IPS-15b (cell line): Measurements from ENCODE around the gene RER1.

ENCODE experiments used
- H3K27me3 ChIP-seq: one replicate; pipeline ENCODE4 v1.6.1; 2013; ENCODE audit warnings: low read length; ENCODE audit not compliant: control insufficient read depth, insufficient read depth
- H3K36me3 ChIP-seq: one replicate; pipeline ENCODE4 v1.6.1; 2013; ENCODE audit warnings: low read length; ENCODE audit not compliant: control insufficient read depth, insufficient read depth
- H3K4me1 ChIP-seq: one replicate; pipeline ENCODE4 v1.6.1; 2013; ENCODE audit warnings: mild to moderate bottlenecking, low read length; ENCODE audit not compliant: control insufficient read depth, insufficient read depth
- H3K4me3 ChIP-seq: one replicate; pipeline ENCODE4 v1.5.1; 2013; ENCODE audit warnings: low read depth, low read length
- H3K9ac ChIP-seq: one replicate; pipeline ENCODE4 v1.6.1; 2013; ENCODE audit warnings: low read depth, mild to moderate bottlenecking, low read length
- H3K9me3 ChIP-seq: one replicate; pipeline ENCODE4 v1.6.1; 2013; ENCODE audit warnings: mild to moderate bottlenecking, low read length; ENCODE audit not compliant: control insufficient read depth, insufficient read depth

The RER1 gene

DNA sequence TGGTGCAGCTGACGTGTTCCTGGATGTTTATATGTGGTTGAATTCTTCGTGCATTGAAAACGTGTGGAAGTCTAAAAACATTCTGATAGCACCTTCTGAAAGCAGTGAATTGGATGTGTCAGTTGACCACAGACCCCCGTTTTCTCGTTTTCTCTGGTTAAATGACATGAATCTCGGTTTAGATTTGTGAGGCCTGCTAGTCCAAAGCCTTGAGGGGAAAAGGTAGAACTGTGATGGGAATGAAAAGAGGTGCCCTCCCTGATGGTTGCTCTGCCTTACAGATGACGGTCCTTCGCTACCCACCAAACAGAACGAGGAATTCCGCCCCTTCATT lies 8.9 kb downstream of the RER1 start:
- no peaks in the 10 kb centered on the region for H3K4me1 ChIP-seq
- H3K9ac ChIP-seq = no peak overlapping the region
- H3K9me3 ChIP-seq = no peaks in the 10 kb centered on the region
- no peaks in the 10 kb centered on the region for H3K27me3 ChIP-seq
- H3K36me3 ChIP-seq = peaks cover 48% of the 10 kb centered on the region
- no peak overlapping the region for H3K4me3 ChIP-seq

DNA sequence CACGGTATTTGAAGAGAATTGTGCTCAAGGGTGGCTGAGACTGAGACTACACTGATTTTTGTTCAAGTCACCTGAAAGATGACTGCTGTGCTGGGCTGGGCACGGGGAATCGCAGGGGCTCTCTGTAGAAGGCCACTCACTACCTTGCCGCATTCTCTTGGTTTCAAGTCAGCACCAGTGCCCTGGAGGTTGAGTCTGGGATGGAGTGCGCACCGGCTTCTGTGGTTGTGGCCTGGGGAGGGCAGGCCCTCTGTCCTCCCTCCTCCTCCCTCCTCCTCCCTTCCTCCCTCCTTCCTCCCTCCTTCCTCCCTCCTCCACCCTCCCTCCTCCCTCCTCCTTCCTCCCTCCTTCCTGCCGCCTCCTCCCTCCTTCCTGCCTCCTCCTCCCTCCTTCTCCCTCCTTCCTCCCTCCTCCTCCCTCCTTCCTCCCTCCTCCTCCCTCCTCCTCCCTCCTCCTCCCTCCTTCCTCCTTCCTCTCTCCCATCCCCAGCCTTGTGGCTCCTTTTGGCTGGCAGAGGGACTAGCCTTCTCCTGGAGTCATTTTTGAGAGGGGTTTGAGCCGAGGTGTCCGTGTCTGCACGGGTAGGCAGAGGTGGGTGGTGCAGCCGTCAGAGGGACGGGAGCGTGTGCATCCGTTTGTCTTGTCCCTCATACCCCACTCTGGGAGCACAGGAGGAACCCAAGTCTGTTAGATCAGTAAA lies 9.5 kb downstream of the RER1 start:
- Histone ChIP-seq H3K9ac (no peak overlapping the region), H3K27me3 (no peaks in the 10 kb centered on the region), H3K4me1 (no peaks in the 10 kb centered on the region), H3K9me3 (no peaks in the 10 kb centered on the region), H3K36me3 (peaks cover 49% of the 10 kb centered on the region), H3K4me3 (no peak overlapping the region)

DNA sequence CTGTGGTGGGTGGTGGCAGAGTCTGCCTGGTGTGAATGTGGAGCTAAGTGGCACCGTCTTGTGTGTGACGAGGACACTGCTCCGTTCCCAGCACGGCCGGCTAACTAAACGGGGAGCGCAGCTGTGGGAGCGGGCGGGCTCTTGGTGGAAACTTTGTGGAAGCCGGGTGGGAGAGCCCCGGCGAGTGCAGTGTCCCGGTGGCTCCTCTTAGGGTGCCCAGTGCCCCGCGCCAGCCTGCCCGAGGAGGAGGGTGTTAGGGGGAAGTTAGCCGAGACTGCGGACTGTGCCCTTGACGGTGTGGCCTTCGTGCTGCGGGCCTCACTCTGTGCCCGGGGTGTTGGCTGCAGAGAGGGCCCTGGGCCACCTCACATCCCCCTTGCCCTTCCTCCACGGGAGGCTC lies 10.8 kb downstream of the RER1 start:
- H3K36me3 ChIP-seq = peaks cover 53% of the 10 kb centered on the region
- H3K9ac ChIP-seq = no peak overlapping the region
- H3K27me3 ChIP-seq = no peaks in the 10 kb centered on the region
- H3K4me1 ChIP-seq = no peaks in the 10 kb centered on the region
- no peak overlapping the region for H3K4me3 ChIP-seq
- H3K9me3 ChIP-seq = no peaks in the 10 kb centered on the region

DNA sequence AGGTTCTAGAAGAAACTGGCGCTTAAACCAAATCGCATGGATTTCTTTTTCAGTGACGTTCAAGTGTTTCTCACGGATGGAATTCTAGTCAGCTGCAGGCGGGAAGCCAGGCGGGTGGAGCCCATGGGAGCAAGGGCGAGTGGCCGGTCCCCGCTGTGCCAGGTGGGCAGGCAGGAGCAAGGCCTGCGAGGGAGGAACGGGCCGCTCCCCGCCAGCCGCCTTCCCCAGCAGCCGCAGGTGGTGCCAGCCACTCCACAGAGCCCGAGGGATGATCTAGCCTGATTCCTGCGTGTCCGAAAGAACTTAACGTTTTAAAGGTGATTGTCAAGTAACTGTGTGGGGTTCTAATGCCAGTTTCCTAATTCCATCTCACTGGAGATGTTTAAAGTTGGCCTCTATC lies 11.6 kb downstream of the RER1 start:
- Histone ChIP-seq H3K9me3 (no peaks in the 10 kb centered on the region), H3K4me1 (no peaks in the 10 kb centered on the region), H3K9ac (no peak overlapping the region), H3K27me3 (no peaks in the 10 kb centered on the region), H3K4me3 (no peak overlapping the region), H3K36me3 (peaks cover 50% of the 10 kb centered on the region)

DNA sequence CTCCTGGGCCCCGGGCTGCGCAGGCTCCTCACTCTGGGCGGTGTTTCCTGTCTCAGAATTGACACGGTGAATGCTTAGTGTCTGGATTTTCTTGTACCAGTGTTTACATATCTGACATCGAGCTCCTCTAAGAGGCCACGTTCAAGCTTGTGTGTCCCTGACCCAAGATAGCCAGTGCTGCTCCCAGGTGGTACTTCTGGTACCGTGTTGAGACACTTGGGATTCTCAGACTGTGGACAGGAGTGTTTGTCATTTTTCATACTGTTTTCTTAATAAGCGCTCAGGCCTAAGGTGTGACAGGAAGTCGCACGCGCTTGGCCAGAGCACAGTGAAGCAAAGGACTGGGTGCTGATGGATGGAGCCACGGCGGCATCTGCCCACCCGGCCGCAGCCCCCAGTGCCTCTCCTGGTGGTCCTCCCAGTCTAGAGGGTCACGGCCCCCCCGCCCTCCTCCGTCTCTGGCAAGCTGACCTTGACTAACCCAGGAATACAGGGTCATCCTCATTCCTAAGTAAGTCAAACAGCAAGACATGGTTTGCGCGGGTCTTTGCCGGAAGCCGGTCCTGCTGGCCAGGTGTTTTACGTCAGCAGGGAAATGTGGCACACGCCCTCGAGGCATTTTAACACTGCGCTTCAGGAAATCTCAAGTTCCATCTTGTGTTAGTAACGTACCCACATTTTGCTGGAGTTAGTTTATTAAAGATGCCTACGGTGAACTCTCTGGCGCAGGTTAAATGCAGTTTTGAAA lies 12.7 kb downstream of the RER1 start:
- H3K4me1 ChIP-seq = no peaks in the 10 kb centered on the region
- H3K9me3 ChIP-seq = no peaks in the 10 kb centered on the region
- H3K36me3 ChIP-seq = peaks cover 46% of the 10 kb centered on the region
- H3K9ac ChIP-seq = no peak overlapping the region
- no peak overlapping the region for H3K4me3 ChIP-seq
- H3K27me3 ChIP-seq = no peaks in the 10 kb centered on the region

DNA sequence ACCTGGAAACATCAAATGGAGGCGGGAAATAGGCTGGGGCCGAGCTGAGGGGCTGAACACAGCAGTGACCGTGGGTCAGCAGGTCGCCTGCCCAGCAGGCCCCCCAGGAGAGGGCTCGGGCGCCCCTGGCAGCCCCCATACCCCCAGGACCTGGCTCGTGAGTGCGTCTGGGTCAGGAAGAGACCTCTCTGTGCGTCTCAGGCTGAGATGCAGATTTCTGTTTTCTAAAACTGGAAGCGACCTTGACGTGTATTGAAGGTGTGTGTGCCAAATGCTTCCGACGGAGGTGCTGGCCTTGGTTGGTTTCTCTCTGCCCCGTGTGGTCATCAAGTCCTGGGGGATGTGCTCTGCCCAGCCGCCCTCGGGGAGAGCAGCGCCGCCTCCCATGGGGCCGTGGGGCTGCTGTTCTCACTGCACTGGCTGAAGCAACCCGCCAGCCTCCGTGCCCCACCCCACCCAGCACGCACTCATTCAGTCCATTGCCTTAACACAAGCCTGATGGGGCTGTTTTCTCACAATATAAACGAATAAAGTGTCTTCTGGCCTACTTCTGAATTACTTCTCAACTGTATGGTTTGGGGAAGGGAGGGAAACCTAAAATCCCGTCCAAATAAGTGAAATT lies 13.4 kb downstream of the RER1 start:
- Histone ChIP-seq H3K9ac (no peak overlapping the region), H3K36me3 (peaks cover 42% of the 10 kb centered on the region), H3K9me3 (no peaks in the 10 kb centered on the region), H3K4me3 (no peak overlapping the region), H3K4me1 (no peaks in the 10 kb centered on the region), H3K27me3 (no peaks in the 10 kb centered on the region)

DNA sequence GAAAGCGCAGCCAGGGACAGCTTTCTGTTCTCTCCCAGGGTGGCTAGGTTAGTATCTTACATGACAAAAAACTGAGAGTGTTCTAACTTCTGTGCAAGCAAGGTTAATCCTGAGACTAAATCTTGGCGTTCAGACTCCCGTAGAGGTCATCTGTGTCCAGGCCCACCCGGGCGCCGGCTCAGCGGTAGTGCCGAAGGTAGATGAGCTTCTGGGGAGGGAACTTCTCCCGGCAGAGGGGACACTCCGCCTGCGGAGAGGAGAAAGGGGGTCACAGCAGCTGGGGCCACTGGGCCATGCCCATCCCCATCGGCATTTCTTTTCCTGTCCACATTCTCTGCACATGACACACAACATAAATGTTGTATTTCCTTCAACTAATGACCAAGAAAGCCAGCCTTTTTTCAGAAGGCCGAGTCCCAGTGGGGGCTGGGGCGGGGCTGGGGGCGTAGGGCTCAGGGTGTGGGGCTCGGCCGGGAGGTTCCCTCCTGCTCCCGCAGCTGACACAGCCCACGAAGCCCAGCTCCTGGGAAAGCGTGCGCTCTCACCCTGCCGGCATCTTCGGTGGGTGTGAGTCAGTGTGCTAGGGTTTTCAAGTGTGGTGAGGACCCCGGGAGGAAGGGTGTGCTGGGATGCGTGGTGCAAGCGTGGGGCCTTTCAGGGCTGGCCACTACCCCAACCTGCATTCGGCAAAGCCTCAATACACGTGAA lies 14.1 kb downstream of the RER1 start:
- H3K4me3 ChIP-seq = no peak overlapping the region
- no peaks in the 10 kb centered on the region for H3K4me1 ChIP-seq
- H3K9me3 ChIP-seq = no peaks in the 10 kb centered on the region
- H3K27me3 ChIP-seq = no peaks in the 10 kb centered on the region
- H3K9ac ChIP-seq = no peak overlapping the region
- peaks cover 42% of the 10 kb centered on the region for H3K36me3 ChIP-seq

DNA sequence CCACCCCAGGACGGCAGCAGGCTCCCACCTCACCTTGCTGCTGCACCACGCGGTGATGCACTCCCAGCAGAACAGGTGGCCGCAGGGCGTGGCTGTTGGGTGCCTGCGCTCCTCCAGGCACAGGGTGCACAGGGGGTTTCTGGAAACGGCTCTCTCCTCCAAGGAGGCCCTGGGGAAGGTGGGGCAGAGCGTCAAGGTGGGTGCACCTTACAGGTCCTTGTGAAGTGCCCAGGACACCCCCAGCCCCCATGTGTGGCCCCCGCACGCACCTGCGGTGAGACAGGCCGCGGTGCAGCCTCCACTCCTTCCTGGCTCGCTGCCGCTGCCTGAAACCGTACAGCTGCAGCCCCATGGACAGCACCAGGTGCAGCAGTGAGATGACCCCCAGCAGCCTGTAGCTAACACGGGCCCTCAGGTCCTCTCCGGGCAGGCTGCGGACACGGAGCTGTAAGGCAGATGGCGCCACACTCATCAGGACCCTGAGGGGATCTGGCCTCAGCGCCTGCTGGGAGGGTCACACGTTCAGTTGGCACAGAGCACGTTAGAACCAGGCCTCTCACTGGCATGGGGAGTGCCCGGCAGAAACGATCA lies 14.9 kb downstream of the RER1 start:
- Histone ChIP-seq H3K4me1 (no peaks in the 10 kb centered on the region), H3K27me3 (no peaks in the 10 kb centered on the region), H3K9me3 (no peaks in the 10 kb centered on the region), H3K36me3 (peaks cover 40% of the 10 kb centered on the region), H3K4me3 (no peak overlapping the region), H3K9ac (no peak overlapping the region)

DNA sequence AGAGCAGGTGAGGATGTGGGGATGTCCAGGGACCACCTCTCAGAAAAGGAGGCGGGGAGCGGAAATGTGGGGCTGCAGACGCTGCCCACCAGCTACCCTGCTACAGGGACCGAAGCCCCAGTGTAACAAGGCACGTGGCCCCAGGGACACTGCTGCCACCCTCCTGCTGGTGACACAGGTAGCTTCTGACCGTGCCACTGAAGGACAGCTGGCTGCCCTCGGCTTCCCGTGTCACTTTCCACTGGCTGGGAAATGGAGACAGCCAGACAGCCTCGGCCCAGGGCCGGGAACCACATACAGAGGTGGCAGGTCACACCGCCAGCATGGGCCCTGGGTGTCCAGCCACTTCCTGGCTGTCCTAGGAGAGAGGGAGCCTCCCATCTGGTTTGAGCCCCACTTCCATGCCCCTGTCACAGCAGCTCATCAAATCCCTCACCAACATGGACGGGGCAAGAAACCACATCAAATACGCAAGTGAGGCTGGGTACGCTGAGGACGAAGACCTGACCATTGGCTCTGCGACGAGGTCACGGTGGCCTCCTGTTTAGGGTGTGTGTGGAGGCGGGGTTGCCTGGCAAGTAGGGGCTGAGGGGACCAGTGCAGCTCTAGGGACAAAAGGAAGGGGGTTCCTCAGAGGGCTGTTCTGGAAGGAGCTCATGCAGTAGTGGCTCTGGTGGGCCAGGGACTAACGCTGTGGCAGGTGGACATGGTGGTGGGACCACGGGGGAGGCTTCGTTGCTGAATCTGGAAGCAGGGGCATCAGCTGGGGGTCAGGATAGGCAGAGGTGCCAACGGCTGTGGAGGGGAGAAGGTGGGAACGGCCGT lies 15.7 kb downstream of the RER1 start:
- H3K4me1 ChIP-seq = no peaks in the 10 kb centered on the region
- H3K36me3 ChIP-seq = peaks cover 38% of the 10 kb centered on the region
- H3K27me3 ChIP-seq = no peaks in the 10 kb centered on the region
- H3K9ac ChIP-seq = no peak overlapping the region
- no peaks in the 10 kb centered on the region for H3K9me3 ChIP-seq
- no peak overlapping the region for H3K4me3 ChIP-seq

DNA sequence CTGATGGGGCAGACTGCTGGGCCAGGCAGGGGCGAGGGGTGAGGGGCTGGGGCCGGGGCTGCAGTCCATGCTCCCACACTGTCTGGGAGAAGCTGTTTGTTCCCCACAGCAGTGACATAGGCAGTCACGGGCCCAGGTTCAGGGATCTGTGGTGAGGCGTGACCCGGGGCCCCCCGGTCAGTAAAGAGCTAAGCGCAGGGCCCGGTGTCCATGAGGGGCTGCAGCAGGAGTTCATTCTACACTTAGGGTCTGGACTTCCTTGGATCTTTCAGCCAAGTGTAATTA lies 16.3 kb downstream of the RER1 start:
- Histone ChIP-seq H3K36me3 (peaks cover 35% of the 10 kb centered on the region), H3K27me3 (no peaks in the 10 kb centered on the region), H3K9ac (no peak overlapping the region), H3K4me1 (no peaks in the 10 kb centered on the region), H3K4me3 (no peak overlapping the region), H3K9me3 (no peaks in the 10 kb centered on the region)

DNA sequence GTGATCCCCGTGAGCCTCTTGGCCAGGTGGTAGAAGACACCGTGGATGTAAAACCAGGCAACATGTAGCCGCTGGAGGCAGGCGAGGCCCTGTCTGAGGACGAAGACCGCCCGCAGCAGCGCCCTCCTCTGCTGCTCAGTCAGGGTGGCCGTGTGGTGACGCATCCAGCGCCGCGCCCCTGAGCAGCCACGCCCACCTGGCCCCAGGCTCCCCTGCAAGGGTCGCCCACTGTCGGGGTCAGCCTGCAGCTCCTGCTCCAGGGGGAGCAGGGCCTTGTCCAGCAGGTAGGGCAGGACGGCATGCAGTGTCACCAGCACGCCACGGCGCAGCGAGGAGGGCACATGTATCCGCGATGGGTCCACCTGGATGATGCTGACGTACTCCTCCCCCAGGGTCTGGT lies 16.8 kb downstream of the RER1 start:
- H3K27me3 ChIP-seq = no peaks in the 10 kb centered on the region
- no peaks in the 10 kb centered on the region for H3K4me1 ChIP-seq

More for the DNA sequence above, 16.8 kb downstream of the RER1 start:
- H3K36me3 ChIP-seq = peaks cover 30% of the 10 kb centered on the region
- H3K9me3 ChIP-seq = no peaks in the 10 kb centered on the region
- H3K9ac ChIP-seq = no peak overlapping the region
- no peak overlapping the region for H3K4me3 ChIP-seq
